Vagina (tissue), 2 donors: ENCODE data around the gene C12orf42.

ENCODE experiments used
- POLR2A ChIP-seq, 2 donors: fragments of 450-650 bp; IDR thresholded peaks; one replicate each; pipeline ENCODE4 v1.6.1; 2017; ENCODE audit warnings: antibody characterized with exemption in 2 of 2, mild to moderate bottlenecking in 2 of 2, moderate library complexity in 2 of 2
- POLR2AphosphoS5 ChIP-seq, 2 donors: sonication (generic); formaldehyde crosslinking; IDR thresholded peaks; one replicate each; pipeline ENCODE4 v1.9.0; 2017; ENCODE audit warnings: antibody characterized with exemption in 2 of 2, mild to moderate bottlenecking in 2 of 2, low read depth in 1 of 2; ENCODE audit not compliant: insufficient read depth in 1 of 2
- TF ChIP-seq, protein P1 (sequence below), 3 experiments: fragments of 450-650 bp in 2 of 3; fragments of 200-600 bp in 1 of 3; sonication (generic) in 1 of 3; IDR thresholded peaks; one replicate each; pipeline ENCODE4 v1.5.1; 2017 to 2019; ENCODE audit warnings: antibody characterized with exemption in 3 of 3, mild to moderate bottlenecking in 2 of 3, moderate library complexity in 2 of 3

DNA sequence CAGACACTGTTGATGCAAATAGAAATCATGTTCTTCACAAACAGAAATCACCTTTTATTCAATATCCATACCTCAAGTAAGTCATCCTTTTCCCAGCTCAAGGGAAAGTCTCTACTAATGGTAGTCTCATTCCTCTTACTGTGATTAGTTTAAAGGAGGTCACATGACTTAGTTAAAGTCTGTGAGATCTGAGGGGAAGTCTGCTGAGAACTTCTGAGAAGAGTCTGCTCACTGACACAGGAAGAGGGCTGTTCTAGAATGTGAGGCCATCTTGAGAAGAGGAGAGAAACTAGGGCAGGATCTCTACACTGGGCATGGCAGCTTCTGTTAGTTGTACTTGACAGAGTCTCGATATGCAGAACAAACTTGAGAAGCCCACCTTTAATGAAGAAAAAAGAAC lies 146.8 kb downstream of the C12orf42 start:
- TF ChIP-seq POLR2AphosphoS5 (IDR thresholded peaks at IDR 0.05; ENCODE audit: insufficient read depth in 1 of 2, low read depth in 1 of 2) (no peak), POLR2A (IDR thresholded peaks at IDR 0.05) (no peak)
- TF ChIP-seq, protein P1, sequence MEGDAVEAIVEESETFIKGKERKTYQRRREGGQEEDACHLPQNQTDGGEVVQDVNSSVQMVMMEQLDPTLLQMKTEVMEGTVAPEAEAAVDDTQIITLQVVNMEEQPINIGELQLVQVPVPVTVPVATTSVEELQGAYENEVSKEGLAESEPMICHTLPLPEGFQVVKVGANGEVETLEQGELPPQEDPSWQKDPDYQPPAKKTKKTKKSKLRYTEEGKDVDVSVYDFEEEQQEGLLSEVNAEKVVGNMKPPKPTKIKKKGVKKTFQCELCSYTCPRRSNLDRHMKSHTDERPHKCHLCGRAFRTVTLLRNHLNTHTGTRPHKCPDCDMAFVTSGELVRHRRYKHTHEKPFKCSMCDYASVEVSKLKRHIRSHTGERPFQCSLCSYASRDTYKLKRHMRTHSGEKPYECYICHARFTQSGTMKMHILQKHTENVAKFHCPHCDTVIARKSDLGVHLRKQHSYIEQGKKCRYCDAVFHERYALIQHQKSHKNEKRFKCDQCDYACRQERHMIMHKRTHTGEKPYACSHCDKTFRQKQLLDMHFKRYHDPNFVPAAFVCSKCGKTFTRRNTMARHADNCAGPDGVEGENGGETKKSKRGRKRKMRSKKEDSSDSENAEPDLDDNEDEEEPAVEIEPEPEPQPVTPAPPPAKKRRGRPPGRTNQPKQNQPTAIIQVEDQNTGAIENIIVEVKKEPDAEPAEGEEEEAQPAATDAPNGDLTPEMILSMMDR (IDR thresholded peaks at IDR 0.05), result no peak
